NK-92 (cell line): Measurements from ENCODE around the gene BRIP1.
"Not testable (repeated sequence)": the region's sequence is repeated elsewhere in the genome, so short reads cannot be mapped to it uniquely, and the experiment has no call there.

Experiments used
- DNase-seq: peaks from one replicate; lab custom pipeline; 2025; ENCODE audit not compliant: unreplicated experiment; lab: John Stamatoyannopoulos, UW

Gene BRIP1

GRCh38 chr17:61862975-61863800, at the start of gene BRIP1:
BRIP1 (minus strand) TSS chr17:61863528; CDS start chr17:61861539, 1,989 bp downstream.
- DNase-seq = peak; percentile 34

- no peak for DNase-seq
These were observed 45.1 kb upstream of the BRIP1 start for GRCh38 chr17:61908292-61909037.

GRCh38 chr17:61907361-61907760, 44.0 kb upstream of the BRIP1 start:
- DNase-seq = no peak

DNA sequence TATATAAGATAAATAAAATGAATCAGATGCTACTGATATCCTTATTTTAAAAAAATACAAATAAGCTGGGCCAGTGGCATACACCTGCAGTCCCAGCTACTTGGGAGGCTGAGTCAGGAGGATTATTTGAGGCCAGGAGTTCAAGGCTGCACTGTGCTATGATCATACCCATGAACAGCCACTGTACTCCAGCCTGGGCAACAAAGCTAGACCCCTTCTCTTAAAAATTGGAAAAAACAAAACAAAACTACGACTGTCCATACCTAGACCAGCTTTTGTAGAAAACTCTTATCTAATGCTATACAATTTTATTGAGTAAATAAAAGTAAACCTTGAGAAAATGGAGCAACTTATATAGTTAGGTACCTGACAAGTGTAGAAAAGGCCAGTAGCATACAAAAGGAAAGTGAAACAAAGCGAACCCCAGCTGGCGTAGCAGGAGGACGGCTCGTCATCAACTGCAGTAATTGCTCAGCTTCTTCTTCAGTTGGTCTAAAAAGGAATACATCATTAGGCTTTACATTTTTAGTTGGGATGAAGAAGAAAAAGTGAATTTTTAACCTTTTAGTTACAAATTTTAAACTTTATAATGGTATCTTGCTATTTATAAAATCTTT, 40.9 kb upstream of the BRIP1 start:
- no peak for DNase-seq

DNA sequence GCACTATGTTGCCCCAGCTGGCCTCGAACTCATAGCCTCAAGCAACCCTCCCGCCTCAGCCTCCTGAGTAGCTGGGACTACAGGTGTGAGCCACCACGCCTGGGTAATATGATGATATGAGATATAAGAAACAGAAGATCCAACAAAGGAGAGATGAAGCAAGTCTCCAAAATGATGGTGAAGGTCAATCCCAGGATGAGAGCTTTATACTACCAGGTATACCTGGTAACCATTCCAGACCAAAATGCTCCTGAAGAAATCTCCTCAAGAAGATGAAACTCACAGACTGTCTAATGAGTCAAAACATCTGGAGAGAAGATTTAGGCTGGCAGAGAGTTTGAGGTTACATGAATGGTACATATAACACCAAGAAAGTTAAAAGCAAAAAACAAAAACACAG, 39.9 kb upstream of the BRIP1 start:
- no peak for DNase-seq

DNA sequence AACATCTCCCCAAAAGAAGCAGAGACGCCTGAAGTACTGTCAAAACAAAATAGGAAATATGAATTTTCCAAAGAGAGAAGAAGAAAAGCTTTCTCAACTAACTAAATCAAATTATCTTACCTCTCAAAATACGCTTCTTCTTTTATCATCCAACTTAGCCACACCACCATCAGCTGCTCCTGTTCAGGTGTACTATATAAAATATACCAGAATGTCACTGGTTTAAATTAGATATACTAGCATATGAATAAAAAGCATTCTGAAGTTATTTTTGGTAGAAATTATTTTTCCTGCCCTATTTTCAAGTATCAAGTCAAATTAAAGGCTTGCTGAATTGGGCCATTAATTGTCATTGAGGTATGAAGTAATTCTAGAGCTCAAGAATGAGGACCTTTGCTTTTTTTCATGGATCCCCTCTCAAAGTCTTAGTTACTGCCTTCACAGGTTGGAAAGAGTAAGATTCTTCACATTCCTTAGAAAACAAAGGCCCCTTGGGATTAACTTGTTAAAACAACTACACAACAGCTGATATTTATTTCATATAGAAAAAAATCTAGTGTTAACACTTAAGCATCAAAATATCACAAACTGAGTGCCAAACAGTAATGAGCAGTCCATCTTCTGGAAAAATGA, 34.3 kb upstream of the BRIP1 start:
- DNase-seq = no peak

GRCh38 chr17:61895391-61895790, 32.1 kb upstream of the BRIP1 start:
- no peak for DNase-seq

GRCh38 chr17:61894310-61894709, 31.0 kb upstream of the BRIP1 start:
- not testable (repeated sequence) for DNase-seq

GRCh38 chr17:61887733-61888132, 24.4 kb upstream of the BRIP1 start:
- not testable (repeated sequence) for DNase-seq

DNA sequence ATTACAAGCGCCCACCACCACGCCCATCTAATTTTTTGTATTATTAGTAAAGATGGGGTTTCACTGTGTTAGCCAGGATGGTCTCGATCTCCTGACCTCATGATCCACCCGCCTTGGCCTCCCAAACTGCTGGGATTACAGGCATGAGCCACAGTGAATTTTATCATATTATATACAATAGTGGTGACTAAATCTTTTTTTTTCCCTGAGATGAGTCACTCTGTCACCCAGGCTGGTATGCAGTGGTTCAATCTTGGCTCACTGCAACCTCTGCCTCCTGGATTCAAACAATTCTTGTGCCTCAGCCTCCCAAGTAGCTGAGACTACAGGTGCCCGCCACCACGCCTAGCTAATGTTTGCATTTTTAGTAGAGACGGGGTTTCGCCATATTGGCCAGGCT, 22.5 kb upstream of the BRIP1 start:
- DNase-seq = not testable (repeated sequence)

DNA sequence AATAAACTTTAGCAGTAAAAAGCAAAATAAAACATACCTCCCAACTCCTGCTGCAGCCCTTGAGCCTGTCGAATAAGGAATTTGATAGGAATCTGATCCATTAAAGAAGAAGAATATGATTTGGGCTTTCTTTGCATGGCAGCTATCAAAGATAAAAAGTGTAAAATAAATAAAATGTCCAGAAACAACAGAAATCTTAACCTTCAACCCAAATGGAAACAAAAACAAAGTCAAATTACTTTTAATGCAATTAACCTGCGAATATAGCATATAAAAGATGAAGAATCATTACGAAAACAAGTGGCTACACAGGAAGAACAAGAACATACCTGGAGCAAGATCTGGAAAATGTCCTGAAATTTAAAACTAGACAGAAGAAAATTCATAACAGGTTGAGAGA, 21.5 kb upstream of the BRIP1 start:
- no peak for DNase-seq

- DNase-seq = no peak
These were observed 17.3 kb upstream of the BRIP1 start for GRCh38 chr17:61880589-61881102.

GRCh38 chr17:61878984-61879612, 15.8 kb upstream of the BRIP1 start:
- no peak for DNase-seq

- DNase-seq = no peak
These were observed 15.2 kb upstream of the BRIP1 start for GRCh38 chr17:61878520-61878919.

DNA sequence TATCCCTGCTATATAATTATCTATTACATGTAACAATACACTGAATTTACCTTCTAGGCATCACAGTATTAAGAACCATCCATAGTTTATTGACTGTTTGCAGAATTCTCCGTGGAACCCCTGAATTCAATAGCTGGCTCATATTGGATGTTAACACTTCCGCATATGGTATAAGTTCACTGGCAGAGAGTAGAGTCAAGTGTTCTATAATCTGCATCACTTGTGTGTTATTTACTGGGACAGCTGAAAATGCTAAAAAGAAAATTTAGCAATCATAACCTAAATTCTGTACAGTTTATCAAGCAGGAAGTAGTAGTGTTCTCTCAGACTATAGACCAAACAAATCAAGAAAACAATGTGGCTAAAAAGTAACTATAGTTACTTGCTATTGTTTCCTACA, 14.5 kb upstream of the BRIP1 start:
- DNase-seq = no peak

DNA sequence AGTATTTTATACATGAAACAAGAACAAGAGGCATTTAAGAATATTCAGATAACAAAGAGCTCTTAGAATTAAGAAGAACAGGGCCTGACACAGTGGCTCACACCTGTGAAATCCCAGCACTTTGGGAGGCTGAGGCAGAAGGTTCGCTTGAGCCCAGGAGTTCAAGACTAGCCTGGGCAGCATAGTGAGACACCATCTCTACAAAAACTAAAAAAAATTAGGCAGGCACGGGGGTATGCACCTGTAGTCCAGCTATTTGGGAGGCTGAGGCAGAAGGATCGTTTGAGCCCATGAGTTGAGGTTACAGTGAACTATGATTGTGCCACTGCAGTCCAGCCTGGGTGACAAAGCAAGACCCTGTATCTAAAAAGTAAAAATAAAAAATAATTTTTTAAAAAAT, 12.5 kb upstream of the BRIP1 start:
- DNase-seq = no peak

GRCh38 chr17:61875285-61875684, 12.0 kb upstream of the BRIP1 start:
- DNase-seq = no peak

GRCh38 chr17:61874075-61874474, 10.7 kb upstream of the BRIP1 start:
- DNase-seq = no peak

DNA sequence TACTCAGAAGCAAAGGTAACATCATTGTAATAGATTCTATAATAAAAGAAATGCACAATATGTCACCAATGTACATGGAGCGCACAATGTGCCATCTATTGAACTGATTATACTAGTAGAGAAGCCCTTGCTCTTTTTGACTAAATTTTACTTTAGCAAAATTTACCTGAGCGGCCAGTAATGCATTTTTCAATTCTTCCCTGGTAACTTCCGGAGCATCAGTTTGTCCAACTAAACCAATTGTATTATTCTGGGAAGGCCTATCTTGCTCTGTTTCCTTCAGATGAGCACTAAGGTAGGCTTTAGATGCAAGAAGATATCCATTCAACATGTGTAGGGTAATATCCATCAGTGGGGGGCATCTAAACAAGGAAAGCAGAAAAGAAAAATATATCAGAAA, 8.8 kb upstream of the BRIP1 start:
- DNase-seq = no peak

GRCh38 chr17:61869138-61869537, 5.8 kb upstream of the BRIP1 start:
- DNase-seq = no peak

- no peak for DNase-seq
These were observed 4.7 kb upstream of the BRIP1 start for GRCh38 chr17:61868074-61868473.
